ENCODE data around the gene CASTOR2. TPM values are rescaled to one million over a fixed set of nuclear protein-coding genes. Genes with fewer than 3 reads are reported as not detected.

Gene CASTOR2
- total and polyA plus RNA-seq, 2 of the 8 experiments (the other 6 are each of a cell fraction or from before 2014, with no cell fraction given): 12.1 to 47.8 TPM

GRCh38 chr7:75028299-75028698 lies 63.8 kb downstream of the CASTOR2 start:
- TF ChIP-seq CREB1 (IDR thresholded peaks at IDR 0.05) (no peak), GTF2F1 (IDR thresholded peaks at IDR 0.05; ENCODE audit: borderline replicate concordance, low read depth, low read length) (no peak), PHF8 (conservative IDR thresholded peaks at IDR 0.05; ENCODE audit: low read depth, low read length) (no peak), POLR2A (IDR thresholded peaks at IDR 0.05; ENCODE audit: control extremely low read depth in 1 of 2, low read depth in 2 of 2, low read length in 2 of 2) (no peak), SP1 (IDR thresholded peaks at IDR 0.05; ENCODE audit: low read depth, low read length) (no peak), FOSL1 (IDR thresholded peaks at IDR 0.05; ENCODE audit: insufficient read depth, low read depth, low read length) (no peak), CEBPB (IDR thresholded peaks at IDR 0.05; ENCODE audit: low read depth, low read length) (no peak), ATF3 (IDR thresholded peaks at IDR 0.05; ENCODE audit: insufficient read depth, low read depth, low read length) (no peak), CBX5 (IDR thresholded peaks at IDR 0.05; ENCODE audit: low read depth, low read length) (no peak), KDM5A (IDR thresholded peaks at IDR 0.05; ENCODE audit: low read length) (no peak)

More at GRCh38 chr7:75028299-75028698, 63.8 kb downstream of the CASTOR2 start:
- H3K4me1 ChIP-seq (replicated peaks in 1 of 4; ENCODE audit: control insufficient read depth in 3 of 4, insufficient read depth in 4 of 4, low read length in 3 of 4): no peaks in the 10 kb centered on the region
- no peak overlapping the region for H2AK5ac ChIP-seq (ENCODE audit: low read depth, low read length)
- 80% methylated on average over 7 of the region's 9 CpGs; no CpG with 5 or more reads in 1 of the 2 experiments for WGBS, 2 experiments (ENCODE audit: extremely low coverage in 1 of 2, insufficient coverage in 1 of 2, insufficient read length in 1 of 2, insufficient replicate concordance in 2 of 2, low coverage in 1 of 2, low lambda C conversion rate in 2 of 2, missing lambda C conversion rate in 1 of 2)
- no peak overlapping the region for H3K14ac ChIP-seq (ENCODE audit: insufficient read length)
- H2BK12ac ChIP-seq (ENCODE audit: low read depth, low read length): no peak overlapping the region
- no peak overlapping the region for H2BK120ac ChIP-seq (replicated peaks; ENCODE audit: low read depth, low read length)
- H3K9me3 ChIP-seq (ENCODE audit: insufficient read depth in 2 of 2, low read depth in 1 of 2, low read length in 1 of 2): no peaks in the 10 kb centered on the region
- no peak overlapping the region for H2AFZ ChIP-seq (ENCODE audit: low read length)
- no peak overlapping the region for H4K91ac ChIP-seq (replicated peaks; ENCODE audit: insufficient read length, low read length)
- no peak overlapping the region for H4K5ac ChIP-seq (ENCODE audit: insufficient read length, low read depth, low read length)
- DNase-seq (ENCODE audit: low read depth in 1 of 2, low spot score in 2 of 2) (no peak), FAIRE-seq (no peak)
- CTCF ChIA-PET (ENCODE audit: partially characterized antibody): interaction anchor here (2.4 kb wide), 1 partner anchor 16 kb away, joined by 11 read pairs; no protein-coding TSS in a partner anchor
- H4K8ac ChIP-seq (ENCODE audit: extremely low read depth, insufficient read depth, low read length): no peak overlapping the region
- H2BK20ac ChIP-seq (ENCODE audit: low read length): no peak overlapping the region
- POLR2A ChIA-PET (ENCODE audit: partially characterized antibody): interaction anchor here (0.9 to 1.3 kb wide), 3 partner anchors 8 to 10 kb away, joined by 3 to 6 read pairs (median 5); no protein-coding TSS in a partner anchor
- no peak overlapping the region for H3K9ac ChIP-seq (replicated peaks in 1 of 4; ENCODE audit: extremely low read depth in 1 of 4, low read depth in 3 of 4, low read length in 3 of 4)
- H3K79me2 ChIP-seq (ENCODE audit: control insufficient read depth in 1 of 2, insufficient read depth in 2 of 2, low read length in 2 of 2): no peaks in the 10 kb centered on the region
- H3K4me3 ChIP-seq (ENCODE audit: extremely low read depth in 1 of 4, insufficient read depth in 2 of 4, low read depth in 3 of 4, low read length in 4 of 4): no peak overlapping the region
- H3K18ac ChIP-seq (ENCODE audit: extremely low read depth, low read length): no peak overlapping the region
- no peak overlapping the region for H3K4me2 ChIP-seq (ENCODE audit: insufficient read depth in 1 of 2, low read depth in 2 of 2, low read length in 2 of 2)
- 0 out of 2 replicates have a peak, but pooled peaks cover 3% of the 10 kb centered on the region for H3K79me1 ChIP-seq (ENCODE audit: low read depth, low read length)
- H3K56ac ChIP-seq (replicated peaks; ENCODE audit: insufficient read length, low read depth, low read length): no peak overlapping the region
- no peaks in the 10 kb centered on the region for H3K23me2 ChIP-seq (ENCODE audit: low read depth, low read length)
- H3K27me3 ChIP-seq (replicated peaks in 1 of 4; ENCODE audit: control insufficient read depth in 3 of 4, extremely low read depth in 1 of 4, insufficient read depth in 3 of 4, low read length in 3 of 4): no peaks in the 10 kb centered on the region
- H3K23ac ChIP-seq (ENCODE audit: insufficient read length): no peak overlapping the region
- H3K27ac ChIP-seq (ENCODE audit: low read depth, low read length): no peak overlapping the region
- H2BK5ac ChIP-seq (ENCODE audit: low read depth, low read length): no peak overlapping the region
- no peak overlapping the region for H3K4ac ChIP-seq (replicated peaks; ENCODE audit: insufficient read length, low read depth, low read length)
- H2BK15ac ChIP-seq (ENCODE audit: low read length): no peak overlapping the region
- H4K20me1 ChIP-seq (replicated peaks in 1 of 2; ENCODE audit: control insufficient read depth in 1 of 2, insufficient read depth in 2 of 2, low read length in 2 of 2): peaks cover 0 to 2% of the 10 kb centered on the region in 2 experiments
- peaks cover 0 to 14% (median under 1%) of the 10 kb centered on the region in 4 experiments; a peak in 4 of 8 replicates for H3K36me3 ChIP-seq (ENCODE audit: control insufficient read depth in 2 of 4, insufficient read depth in 4 of 4, low read length in 3 of 4)
